Adrenal gland (tissue), 5 donors: ENCODE results near the gene FAF1.

Source experiments
- POLR2A ChIP-seq, 2 donors: fragments of 450-650 bp; IDR thresholded peaks; one replicate each; pipeline ENCODE4 v1.6.1; 2017; ENCODE audit warnings: antibody characterized with exemption in 2 of 2, mild to moderate bottlenecking in 2 of 2, moderate library complexity in 1 of 2
- TF ChIP-seq, protein P1 (sequence below), 6 experiments: fragments of 450-650 bp in 4 of 6; fragments of 200-600 bp in 2 of 6; sonication (generic) in 1 of 6; IDR thresholded peaks; 1 replicate in 5 of 6; 2 replicates in 1 of 6; pipeline versions ENCODE4 v1.5.1 to v1.8.0; 2016 to 2021; ENCODE audit warnings: antibody characterized with exemption in 6 of 6, mild to moderate bottlenecking in 2 of 6, moderate library complexity in 1 of 6
- donor health status: DM: no; HTN: no; CAD: no.

- TF ChIP-seq, protein P1, sequence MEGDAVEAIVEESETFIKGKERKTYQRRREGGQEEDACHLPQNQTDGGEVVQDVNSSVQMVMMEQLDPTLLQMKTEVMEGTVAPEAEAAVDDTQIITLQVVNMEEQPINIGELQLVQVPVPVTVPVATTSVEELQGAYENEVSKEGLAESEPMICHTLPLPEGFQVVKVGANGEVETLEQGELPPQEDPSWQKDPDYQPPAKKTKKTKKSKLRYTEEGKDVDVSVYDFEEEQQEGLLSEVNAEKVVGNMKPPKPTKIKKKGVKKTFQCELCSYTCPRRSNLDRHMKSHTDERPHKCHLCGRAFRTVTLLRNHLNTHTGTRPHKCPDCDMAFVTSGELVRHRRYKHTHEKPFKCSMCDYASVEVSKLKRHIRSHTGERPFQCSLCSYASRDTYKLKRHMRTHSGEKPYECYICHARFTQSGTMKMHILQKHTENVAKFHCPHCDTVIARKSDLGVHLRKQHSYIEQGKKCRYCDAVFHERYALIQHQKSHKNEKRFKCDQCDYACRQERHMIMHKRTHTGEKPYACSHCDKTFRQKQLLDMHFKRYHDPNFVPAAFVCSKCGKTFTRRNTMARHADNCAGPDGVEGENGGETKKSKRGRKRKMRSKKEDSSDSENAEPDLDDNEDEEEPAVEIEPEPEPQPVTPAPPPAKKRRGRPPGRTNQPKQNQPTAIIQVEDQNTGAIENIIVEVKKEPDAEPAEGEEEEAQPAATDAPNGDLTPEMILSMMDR (IDR thresholded peaks at IDR 0.05): no peak
- no peak for TF ChIP-seq POLR2A (IDR thresholded peaks at IDR 0.05)
These were observed 542.6 kb downstream of the FAF1 start for GRCh38 chr1:50417507-50417906.
